Hepatocyte (in vitro differentiated cells): ENCODE results near the gene ZCCHC7.

Experiments used
- EZH2 ChIP-seq: fragments of 200-600 bp; sonication (generic); IDR thresholded peaks from 2 replicates; pipeline ENCODE4 v1.6.1; 2016; ENCODE audit warnings: antibody characterized with exemption, mild to moderate bottlenecking, borderline replicate concordance
- EZH2phosphoT487 ChIP-seq: fragments of 200-600 bp; sonication (generic); IDR thresholded peaks from one replicate; pipeline ENCODE4 v1.6.1; 2018; ENCODE audit warnings: antibody characterized with exemption, mild to moderate bottlenecking, low read depth, moderate library complexity; ENCODE audit not compliant: unreplicated experiment, severe bottlenecking
- TF ChIP-seq, protein P1 (sequence below): fragments of 200-600 bp; sonication (generic); IDR thresholded peaks from 2 replicates; pipeline ENCODE4 v1.5.1; 2016; ENCODE audit warnings: antibody characterized with exemption, mild to moderate bottlenecking; ENCODE audit not compliant: poor library complexity

DNA sequence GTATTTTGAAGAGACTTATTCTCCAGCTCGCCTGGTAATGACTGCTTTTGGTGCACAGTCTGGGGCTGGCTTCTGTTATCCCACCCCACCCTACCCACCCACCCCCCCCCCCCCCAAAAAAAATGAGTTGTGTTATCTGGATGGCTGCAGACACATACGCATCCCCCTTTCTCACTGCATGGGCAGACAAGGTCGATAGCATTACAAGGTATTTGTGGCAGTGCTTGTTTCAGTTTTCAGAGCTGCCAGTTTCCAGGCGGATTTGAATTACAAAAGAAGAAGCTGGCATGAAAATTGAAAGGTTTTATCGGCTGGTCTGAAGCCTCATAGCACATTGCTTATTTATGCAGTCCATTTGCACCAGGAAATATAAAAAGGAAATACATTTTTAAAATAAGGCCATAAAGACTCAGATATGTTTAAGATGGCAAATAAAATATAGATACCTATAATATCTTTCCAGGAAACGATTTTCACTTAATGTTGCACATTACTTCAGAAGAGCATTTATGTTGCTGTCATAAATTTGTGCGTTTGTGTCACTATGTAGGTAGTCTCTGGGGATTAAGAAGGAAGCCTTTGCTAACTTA, 217.0 kb downstream of the ZCCHC7 start:
- TF ChIP-seq, protein P1, sequence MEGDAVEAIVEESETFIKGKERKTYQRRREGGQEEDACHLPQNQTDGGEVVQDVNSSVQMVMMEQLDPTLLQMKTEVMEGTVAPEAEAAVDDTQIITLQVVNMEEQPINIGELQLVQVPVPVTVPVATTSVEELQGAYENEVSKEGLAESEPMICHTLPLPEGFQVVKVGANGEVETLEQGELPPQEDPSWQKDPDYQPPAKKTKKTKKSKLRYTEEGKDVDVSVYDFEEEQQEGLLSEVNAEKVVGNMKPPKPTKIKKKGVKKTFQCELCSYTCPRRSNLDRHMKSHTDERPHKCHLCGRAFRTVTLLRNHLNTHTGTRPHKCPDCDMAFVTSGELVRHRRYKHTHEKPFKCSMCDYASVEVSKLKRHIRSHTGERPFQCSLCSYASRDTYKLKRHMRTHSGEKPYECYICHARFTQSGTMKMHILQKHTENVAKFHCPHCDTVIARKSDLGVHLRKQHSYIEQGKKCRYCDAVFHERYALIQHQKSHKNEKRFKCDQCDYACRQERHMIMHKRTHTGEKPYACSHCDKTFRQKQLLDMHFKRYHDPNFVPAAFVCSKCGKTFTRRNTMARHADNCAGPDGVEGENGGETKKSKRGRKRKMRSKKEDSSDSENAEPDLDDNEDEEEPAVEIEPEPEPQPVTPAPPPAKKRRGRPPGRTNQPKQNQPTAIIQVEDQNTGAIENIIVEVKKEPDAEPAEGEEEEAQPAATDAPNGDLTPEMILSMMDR = no peak
- no peak for TF ChIP-seq EZH2
- TF ChIP-seq EZH2phosphoT487 = no peak
